IPS DF 4.7 (cell line): ENCODE data around the gene SAP130.

Experiments
- DNase-seq: peaks from one replicate; pipeline ENCODE4 v3.0.0-alpha.2; 2013; ENCODE audit warnings: low spot score; ENCODE audit errors: extremely low read depth

Gene SAP130

DNA sequence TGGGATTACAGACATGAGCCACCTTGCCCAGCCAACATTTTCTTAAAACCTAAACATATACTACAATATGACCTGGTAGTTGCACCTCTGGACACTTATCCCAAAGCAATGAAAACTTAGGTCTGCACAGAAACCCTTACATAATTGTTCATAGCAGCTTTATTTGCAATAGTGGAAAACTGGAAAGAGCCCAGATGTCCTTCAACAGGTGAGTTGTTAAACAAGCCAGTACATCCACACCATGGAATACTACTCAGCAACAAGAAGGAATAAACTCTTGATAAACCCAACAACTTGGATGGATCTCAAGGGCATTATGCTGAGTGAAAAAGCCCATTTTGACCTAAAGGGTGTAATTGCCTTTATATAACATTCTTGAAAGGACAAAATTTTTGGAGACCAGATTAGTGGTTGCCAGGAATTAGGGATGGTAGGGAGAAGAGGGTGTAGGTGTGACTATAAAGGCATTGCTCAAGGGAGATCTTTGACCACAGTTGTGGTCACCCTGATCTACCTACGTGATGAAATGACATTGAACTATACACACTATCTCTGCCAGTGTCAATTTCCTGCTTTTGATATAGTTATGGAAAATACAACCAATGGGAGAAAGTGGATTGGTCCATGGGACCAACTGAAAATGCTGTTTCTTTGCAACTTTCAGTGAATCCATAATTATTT is 130.2 kb downstream of the SAP130 start:
- no peak for DNase-seq

DNA sequence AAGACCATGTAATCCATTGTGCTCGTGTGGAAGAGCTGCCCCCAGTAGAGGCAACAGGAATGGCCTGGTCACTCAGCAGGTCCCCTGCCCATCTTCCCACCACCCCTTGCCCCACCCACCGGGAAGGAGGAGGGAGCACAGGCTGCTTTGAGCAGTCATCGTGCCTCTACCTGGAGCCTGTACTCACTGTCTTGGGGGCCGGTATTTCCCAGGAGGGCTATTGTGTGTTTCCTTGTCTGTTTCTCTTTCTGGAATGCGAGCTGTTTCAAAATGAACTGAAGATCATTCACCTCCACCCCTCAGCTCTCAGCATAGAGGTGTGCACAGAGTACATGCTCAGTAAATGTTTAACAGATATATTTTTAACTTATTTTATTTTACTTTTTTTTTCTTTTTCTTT is 134.4 kb downstream of the SAP130 start:
- no peak for DNase-seq

DNA sequence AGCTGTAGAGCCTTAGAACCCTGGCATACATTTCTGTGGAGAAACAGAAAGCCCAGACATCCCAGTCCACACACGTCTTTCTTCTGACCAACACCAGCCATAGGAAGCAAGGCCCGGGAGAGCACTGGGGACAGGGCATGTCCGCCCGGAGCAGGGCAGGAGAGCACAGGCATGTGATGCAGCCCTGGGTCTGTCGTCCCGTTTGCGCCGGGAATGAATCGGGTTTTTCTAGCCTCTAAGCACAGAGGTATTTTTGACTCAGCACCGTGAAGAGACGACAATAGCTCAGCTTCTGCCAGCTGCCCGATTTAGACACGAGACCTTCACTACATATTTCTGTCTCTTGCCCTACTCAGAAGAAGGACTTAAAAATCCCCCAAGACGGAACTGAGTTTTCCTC is 134.8 kb downstream of the SAP130 start:
- no peak for DNase-seq

DNA sequence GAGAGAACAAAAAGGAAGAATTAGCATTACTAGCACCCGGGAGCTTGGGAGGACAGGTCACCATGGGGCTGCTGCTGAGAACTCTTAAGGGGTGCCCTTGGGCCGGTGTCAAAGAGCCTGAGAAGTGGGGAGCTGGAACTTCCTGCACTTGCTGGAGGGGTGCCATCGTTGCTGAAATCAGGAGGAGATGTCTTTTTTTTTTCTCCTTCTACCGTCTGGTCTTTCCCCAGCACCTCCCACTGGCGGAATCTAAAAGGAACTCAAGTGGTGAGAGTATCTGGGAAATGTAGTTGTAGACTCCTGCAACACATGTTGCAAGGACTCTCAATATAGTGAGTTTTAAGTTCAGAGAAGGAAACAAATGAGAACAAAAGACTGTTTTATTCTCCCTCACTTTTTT is 136.0 kb downstream of the SAP130 start:
- DNase-seq: no peak
